ENCODE measurements around the gene ZCCHC12.

Gene ZCCHC12

DNA sequence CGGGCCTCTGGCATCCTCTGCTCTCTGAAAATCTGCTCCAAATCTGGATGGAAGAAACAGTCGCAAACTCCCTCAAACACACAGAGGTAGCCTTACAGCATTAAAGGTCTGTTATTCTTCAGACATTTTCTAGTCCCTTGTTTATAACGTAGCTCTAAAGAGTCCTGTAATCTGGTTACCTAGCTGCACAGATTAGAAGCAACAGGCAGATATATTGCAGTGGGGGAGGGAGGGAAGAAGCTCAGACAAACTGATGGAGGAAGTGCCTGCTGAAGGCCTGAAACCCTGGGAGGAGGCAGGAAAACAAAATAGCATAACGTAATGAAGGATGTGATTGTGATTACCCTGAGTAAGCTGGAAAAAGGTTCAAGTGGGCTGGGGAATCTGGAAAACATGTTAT, 39.4 kb downstream of the ZCCHC12 start:
- intact Hi-C loops (cut with DNase I) = no loop called here

DNA sequence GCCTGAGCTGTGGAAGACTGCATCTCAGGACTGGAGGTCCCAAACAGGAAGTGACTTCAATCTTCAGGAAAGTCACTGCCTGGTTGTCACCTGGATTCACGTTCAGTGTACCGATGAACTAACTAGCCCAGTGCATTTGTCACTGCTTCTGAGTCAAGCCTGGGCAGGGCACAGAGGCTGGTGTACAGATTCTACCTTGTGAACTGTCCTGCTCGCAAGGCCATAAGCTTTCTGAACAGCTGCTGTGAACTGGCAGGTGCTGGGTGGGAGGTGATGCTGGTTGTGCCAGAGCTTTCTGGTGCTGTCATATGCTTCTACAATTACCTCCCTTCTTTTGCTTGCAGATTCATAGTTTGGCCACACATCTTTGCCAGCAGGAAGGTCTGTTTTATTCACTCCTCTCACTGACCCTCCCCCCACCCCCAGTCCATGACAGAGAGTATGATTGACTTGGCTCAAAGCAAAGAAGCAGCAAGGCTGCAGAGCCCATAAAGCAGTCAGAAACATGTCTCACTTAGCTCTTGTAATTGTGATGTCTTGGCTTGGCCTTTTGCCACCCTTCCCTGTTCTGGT, 40.5 kb downstream of the ZCCHC12 start:
- no peak for DNase-seq
- intact Hi-C loops (cut with DNase I) = no loop called here

More for the DNA sequence above, 39.4 kb downstream of the ZCCHC12 start:
- no peak for DNase-seq

DNA sequence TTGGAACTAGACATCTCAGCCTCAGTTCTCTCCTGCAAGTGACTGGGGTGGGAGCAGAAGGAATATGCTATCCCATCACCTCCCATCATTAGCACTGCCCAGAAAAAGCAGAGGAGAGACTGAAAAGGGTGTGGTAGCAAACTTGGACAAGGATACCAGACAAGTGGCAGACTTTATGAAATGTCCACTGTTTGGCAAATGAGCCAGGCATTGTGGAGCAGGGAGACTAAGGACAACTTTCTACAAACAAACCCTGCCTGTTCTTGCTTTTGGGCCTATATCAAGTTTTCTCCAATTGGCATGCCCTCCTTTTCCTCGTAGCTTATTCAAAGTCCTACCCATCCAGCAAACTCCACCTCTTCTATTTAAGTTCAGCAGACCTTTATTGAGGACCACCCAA, 41.6 kb downstream of the ZCCHC12 start:
- DNase-seq = peak in 8 of 42 donors; percentile 1 to 42 (median 10)
- intact Hi-C loops (cut with DNase I) = no loop called here

DNA sequence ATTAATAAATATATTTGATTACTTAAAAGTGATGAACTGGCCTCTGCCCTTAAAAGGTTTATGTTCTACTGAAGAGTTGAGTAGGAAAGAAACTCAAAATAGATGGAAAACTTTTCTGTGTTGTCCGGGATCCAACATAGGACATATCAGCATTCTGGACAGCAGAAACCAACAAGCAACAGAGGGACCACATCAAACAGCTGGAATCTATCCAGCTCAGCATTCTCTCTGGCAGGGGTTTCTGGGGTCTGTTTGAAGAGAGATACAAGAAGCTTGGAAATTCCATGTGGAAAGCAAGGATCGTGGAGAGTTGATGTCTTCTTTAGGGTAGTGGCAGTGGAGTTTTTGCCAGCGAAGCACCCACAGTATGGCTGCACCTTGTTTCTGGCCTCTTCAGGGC, 43.6 kb downstream of the ZCCHC12 start:
- DNase-seq = no peak
- intact Hi-C loops (cut with DNase I) = no loop called here

DNA sequence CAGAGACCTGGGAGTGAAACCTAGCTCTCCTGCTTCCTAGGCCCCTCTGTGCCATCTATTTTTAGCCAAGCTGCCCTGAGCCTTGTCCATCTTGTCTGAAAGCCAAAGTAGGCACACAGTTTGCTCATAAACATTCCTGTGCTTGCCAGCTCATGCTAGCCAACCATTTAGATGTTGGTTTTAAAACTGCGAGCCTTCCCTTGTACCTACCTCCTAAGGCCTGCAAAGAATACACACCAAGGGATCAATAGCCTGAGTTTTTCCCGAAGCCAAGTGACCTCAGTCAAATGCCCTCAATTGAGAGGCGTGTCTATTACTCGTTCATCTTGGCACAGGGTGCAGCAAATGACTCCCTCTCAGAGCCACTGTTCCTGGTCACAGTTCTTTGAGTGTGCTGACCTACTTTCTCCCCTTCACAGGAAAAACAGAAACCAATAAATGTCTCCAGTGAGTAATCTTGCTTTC, 48.5 kb downstream of the ZCCHC12 start:
- DNase-seq = peak in 12 of 42 donors; percentile 1 to 58 (median 20)
- intact Hi-C loops (cut with DNase I) = no loop called here
